Hematopoietic multipotent progenitor cell treated with erythropoietin and hydrocortisone succinate and interleukin-3 and kit ligand, for 6 days (in vitro differentiated cells): ENCODE data around the gene GAPDH.
A peak's percentile ranks its signal among the peaks of the same experiment; 100 is the strongest.
"Not testable (repeated sequence)": the region's sequence is repeated elsewhere in the genome, so short reads cannot be mapped to it uniquely, and the experiment has no call there.

Experiments used
- DNase-seq: peaks from one replicate; pipeline ENCODE4 v3.0.0-alpha.2; 2015

GAPDH gene

DNA sequence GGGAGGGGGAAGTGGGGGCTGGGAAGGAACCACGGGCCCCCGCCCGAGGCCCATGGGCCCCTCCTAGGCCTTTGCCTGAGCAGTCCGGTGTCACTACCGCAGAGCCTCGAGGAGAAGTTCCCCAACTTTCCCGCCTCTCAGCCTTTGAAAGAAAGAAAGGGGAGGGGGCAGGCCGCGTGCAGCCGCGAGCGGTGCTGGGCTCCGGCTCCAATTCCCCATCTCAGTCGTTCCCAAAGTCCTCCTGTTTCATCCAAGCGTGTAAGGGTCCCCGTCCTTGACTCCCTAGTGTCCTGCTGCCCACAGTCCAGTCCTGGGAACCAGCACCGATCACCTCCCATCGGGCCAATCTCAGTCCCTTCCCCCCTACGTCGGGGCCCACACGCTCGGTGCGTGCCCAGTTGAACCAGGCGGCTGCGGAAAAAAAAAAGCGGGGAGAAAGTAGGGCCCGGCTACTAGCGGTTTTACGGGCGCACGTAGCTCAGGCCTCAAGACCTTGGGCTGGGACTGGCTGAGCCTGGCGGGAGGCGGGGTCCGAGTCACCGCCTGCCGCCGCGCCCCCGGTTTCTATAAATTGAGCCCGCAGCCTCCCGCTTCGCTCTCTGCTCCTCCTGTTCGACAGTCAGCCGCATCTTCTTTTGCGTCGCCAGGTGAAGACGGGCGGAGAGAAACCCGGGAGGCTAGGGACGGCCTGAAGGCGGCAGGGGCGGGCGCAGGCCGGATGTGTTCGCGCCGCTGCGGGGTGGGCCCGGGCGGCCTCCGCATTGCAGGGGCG is at the start of gene GAPDH:
GAPDH (plus strand) TSS at position 595 of the 772 bp plus-strand sequence. CDS start 316 bp downstream, outside the sequence.
- DNase-seq, result peak; percentile 99

DNA sequence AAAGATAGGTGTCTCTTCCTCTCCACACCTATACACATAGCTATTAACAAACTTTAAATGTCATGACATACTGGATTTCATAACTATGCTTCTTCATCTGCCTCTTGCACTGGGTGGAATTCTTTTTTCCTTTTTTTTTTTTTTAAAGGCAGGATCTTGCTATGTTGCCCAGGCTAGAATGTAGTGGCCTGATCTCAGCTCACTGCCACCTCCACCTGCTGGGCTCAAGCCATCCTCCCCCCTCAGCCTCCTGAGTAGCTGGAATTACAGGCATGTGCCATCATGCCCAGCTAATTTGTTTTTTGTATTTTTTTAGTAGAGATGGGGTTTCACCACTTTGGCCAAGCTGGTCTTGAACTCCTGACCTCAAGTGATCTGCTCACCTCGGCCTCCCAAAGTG is 46.1 kb upstream of the GAPDH start:
- no peak for DNase-seq

DNA sequence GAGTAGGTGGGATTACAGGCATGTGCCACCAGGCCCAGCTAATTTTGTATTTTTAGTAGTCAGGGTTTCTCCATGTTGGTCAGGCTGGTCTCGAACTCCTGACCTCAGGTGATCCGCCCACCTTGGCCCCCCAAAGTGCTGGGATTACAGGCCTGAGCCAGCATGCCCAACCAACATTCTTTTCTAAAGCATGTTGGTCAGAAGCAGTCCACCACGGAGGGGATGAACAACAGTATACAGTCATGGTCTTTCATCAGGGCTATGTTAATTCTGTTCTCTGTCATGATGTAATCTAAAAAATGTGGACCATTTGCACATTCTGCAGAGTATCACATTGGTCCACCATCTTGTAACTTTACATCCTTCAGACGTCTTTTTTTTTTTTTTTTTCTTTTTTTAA is 44.9 kb upstream of the GAPDH start:
- DNase-seq, result no peak

DNA sequence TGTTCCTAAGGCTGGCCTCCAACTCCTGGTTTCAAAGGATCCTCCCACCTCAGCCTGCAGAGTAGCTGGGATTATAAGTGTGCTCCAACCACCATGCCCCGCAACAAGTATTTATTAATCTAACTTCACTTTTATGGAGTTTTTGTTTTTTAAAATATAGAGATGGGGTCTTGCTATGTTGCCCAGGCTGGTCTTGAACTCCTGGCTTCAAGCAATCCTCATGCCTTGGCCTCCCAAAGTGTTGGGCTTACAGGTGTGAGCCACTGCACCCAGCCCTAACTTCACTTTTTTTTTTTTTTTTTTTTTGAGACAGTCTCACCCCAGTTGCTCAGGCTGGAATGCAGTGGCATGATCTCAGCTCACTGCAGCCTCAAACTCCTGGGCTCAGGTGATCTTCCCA is 43.6 kb upstream of the GAPDH start:
- DNase-seq, result not testable (repeated sequence)

DNA sequence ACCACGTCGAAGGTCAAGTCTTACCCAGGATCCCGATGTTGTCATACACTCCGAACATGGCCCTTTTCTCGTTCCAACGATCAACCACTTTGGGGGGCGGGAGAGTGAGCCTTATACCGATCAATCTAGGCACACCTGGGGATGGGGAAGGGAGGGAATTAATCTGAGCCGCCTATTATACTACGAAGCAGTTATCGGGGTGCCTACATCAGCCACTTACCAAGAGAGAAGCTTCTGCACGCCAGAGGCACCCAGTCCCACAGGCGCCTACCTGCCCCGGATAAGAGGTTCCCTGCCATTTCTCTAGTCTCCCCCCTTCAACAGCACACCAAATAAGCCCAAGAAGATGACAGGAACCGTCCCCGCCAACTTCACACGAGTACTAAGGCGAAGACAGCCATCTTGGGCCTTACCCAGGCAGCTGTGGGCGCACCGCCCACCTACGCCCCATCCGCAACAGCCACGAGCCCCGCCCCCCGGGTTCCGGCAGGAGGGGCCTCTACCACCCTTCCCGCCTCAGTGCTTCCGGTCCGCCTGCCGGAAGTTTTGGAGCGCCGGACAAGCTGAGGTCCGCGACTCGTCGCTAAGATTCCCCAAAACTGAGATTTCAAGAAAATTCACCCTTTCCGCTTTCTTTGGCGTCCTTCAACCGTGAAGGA is 41.4 kb upstream of the GAPDH start, which contains the start of gene MRPL51:
MRPL51 (minus strand) TSS at position 425 of the 659 bp plus-strand sequence; CDS start at position 299, 126 bp downstream.
- DNase-seq, result peak; percentile 98

DNA sequence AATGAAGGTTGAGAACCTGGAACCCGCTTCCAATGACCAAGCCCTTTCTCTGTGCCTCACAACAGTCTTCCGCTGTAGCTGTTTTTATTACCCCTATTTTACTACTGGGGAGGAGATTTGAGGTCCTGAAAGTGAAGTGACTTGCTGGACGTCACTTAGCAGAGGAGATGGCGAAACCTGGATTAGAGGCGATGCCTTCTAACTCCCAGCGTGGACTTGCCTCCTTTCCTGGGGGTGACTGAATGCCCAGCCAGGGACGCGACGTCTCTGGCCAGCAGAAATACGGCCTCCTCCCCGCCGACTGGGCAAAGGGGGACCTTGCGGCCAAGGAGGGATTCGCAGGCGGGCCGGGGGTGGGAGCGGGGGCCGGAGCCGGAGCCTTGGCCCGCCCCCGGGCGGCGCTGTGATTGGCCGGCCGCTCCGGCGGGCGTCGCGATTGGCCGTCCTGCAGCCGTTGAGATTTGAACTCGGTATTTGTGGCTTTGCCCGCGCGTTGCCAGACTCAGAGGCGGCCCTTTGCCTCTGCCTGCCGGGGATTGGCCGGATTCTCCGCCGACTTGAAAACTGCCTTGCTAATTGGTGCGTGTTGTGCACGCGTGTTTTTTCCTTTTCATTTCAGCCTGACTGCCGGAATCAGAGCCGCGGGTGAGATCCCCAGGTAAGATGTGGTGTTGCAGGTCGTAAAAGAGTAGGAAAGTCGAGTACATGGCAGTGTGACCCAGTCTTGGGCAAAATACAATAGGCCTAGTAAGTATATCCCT is 40.6 kb upstream of the GAPDH start, which contains the start of gene NCAPD2:
NCAPD2 (plus strand) TSS at position 606 of the 761 bp plus-strand sequence. CDS start 997 bp downstream, outside the sequence.
- peak; percentile 99 for DNase-seq

DNA sequence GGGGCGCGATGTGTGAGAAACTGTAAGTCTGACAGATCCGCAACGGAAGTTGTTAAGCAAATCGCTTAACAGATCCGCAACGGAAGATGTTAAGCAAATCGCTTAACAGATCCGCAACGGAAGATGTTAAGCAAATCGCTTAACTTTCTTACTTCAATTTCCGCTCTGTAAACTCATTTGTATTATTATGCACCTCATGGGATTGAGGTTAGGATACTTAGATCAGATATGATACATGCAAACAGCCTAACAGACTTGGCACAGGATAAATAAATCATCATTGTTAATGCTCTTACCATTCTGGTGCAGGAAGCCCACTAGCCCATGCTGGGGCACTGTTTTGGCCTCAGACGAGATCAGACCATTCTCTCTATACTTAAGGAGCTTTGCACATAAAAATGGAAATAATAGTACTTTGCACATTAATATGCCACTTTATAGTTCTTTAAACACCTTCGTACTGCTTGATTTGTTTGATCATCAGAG is 40.0 kb upstream of the GAPDH start:
- DNase-seq, result no peak

DNA sequence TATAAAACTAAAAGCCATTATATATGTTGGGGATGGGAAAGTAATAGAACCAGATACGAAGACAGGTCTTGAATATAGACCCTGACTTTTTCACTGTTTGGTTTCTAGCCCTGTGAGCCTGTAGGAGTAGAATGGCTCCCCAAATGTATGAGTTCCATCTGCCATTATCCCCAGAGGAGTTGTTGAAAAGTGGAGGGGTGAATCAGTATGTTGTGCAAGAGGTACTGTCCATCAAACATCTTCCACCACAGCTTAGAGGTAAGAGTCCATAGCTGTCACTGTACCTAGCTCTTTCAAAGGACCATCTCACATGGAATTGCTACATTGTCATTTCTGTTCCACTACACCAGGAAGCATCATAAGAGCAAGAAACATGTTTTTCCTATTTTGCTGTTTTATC is 39.3 kb upstream of the GAPDH start:
- peak; percentile 26 for DNase-seq

DNA sequence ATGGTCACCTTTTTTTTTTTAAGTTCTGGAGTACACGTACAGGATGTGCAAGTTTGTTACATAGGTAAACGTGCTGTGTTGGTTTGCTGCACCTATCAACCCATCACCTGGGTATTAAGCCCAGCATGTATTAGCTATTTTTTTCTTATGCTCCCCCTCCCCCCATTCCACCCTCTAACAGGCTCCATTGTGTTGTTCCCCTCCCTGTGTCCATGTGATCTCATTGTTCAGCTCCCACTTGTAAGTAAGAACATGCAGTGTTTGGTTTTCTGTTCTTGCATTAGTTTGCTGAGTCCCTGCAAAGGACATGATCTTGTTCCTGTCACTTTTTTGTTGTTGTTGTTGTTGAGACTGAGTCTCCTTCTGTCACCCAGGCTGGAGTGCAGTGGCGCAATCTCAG is 37.0 kb upstream of the GAPDH start:
- not testable (repeated sequence) for DNase-seq

DNA sequence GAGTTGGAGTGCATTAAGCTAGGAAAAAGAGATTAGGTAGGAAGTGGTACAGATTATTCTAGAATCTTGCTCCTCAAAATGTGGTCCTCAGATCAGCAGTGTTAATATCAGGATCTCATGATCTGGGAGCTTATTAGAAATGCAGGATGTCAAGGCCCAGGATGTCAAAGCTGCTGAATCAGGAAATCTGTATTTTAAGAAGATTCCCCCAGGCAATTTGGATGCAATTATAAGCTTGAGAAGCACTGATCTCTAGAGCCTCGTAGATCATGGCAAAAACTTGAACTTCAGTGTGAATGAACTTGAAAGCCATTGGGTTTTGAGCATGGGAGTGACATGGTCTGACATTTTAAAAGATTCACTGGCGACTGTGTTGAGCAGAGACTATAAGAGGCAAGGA is 33.9 kb upstream of the GAPDH start:
- no peak for DNase-seq

DNA sequence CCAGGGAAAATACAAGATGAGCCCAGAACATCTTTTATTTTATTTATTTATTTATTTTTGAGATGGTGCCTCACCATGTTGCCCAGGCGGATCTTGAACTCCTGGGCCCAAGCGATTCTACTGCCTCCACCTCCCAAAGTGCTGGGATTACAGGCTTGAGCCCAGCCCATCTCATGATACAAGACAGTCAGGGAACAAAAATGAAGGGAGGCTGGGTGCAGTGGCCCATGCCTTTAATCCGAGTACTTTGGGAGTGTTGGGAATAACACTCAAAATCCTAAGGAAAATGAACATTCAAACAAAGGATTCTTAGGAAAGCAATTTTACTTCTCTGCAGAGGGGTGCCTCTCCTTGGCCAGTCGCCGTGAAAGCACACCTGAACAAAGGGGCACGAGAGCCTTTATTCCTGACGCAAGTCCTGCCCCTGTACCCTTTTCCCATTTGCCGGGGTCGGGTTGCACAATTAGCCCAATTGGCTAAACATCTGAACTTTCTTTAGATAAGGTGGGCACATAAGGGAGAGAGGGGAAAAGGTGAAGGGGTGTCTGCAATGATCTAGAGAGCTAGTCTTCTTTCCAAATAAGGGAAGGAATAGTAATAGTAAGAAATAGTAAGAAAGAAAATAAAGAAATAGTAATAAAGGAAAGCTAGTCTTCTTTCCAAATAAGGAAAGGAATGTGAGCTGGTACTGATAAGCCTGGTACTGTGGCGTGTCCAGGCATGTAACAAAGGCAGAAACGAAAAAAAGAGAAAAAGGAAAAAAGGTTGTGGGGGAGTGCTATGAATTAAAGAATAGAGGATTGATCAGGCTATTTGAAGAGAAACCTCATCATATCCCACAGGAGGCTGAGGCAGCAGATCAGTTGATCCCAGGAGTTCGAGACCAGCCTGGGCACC is 27.0 kb upstream of the GAPDH start:
- DNase-seq, result no peak

DNA sequence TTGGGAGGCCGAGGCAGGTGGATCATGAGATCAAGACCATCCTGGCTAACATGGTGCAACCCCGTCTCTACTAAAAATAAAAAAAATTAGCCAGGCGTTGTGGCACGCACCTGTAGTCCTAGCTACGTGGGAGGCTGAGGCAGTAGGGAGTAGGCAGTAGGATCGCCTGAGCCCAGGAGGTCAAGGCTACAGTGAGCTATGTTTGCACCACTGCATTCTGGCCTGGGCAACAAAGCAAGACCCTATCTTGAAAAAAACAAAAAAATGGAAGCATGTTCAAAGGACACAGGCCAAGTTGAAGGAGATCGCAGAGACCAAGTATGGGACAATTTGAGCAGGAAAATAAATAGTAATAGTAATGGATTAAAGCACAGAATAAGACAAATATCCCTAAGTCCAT is 26.2 kb upstream of the GAPDH start:
- DNase-seq, result no peak

DNA sequence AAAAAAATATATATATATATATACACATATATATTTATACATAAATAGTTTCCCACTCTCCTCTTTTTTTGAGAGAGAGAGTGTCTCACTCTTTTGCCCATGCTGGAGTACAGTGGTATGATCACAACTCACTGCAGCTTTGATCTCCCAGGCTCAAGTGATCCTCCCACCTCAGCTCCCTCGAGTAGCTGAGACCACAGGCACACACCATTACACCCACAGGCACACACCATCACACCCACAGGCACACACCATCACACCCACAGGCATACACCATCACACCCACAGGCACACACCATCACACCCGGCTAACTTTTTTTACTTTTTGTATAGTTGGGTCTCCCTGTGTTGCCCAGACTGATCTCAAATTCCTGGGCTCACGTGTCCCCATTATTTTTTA is 14.1 kb upstream of the GAPDH start:
- DNase-seq, result no peak

DNA sequence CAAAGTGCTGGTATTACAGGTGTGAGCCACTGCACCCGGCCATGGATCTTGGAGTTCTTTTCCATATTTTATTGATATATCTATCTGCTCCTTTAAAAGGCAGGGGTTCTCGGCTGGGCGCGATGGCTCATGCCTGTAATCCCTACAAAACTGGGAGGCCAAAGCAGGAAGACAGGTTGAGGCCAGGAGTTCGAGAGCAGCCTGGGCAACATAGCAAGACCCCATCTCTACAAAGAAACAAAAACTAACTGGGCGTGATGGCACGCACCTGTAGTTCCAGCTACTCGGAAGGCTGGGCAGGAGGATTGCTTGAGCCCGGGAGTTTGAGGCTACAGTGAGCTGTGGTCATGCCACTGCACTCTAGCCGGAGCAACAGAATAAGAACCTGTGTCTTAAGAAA is 12.1 kb upstream of the GAPDH start:
- DNase-seq, result no peak

DNA sequence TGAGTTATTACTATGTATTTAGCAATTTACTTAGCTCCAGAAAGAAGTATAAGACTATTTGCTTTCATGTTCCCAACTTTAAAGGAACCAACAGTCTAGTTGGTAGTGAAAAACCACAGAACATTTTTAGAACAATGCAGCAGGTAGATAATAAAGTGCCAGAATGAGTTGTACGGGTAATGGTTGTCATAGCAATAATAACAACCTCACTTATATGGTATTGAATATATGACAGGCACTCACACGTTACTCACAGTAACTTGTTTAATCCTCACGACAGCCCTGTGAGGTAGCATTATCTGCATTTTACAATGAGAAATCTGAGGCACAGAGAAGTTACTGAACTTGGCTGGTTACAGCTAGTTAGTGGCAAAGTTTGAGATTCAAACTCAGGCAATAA is 10.6 kb upstream of the GAPDH start:
- no peak for DNase-seq

DNA sequence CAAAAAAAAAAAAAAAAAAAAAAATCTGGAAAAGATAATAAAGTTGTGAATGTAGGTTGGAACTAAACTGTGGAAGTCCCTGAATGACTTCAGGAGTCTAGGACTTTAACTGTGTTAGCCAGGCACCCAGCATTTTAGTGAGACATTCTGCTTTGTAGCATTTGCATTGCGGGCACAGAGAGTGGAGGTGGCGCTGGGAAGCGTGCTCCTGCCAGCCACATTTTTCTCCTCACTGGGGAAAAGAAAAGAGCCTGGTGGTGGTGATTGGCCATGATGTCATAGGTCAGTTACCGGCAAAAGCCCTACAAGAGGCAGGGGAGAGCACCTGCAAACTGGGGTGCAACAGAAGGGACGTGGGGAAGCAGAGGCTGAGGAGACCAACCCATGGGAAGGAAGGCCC is 9.7 kb upstream of the GAPDH start:
- DNase-seq, result no peak

DNA sequence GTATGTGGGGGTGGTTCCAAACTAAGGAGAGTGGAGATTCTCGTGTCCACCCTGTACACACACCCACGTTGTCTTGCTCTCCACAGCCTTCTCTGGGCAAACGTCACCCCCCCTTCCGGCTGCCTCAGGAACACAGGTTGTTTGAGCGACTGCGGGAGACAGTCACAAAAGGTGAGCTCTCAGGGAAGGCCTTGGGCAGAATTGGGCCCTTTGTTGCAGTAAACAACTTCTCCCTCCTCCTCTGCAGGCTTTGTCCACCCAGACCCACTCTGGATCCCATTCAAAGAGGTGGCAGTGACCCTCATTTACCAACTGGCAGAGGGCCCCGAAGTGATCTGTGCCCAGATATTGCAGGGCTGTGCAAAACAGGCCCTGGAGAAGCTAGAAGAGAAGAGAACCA is 8.1 kb upstream of the GAPDH start:
- no peak for DNase-seq

DNA sequence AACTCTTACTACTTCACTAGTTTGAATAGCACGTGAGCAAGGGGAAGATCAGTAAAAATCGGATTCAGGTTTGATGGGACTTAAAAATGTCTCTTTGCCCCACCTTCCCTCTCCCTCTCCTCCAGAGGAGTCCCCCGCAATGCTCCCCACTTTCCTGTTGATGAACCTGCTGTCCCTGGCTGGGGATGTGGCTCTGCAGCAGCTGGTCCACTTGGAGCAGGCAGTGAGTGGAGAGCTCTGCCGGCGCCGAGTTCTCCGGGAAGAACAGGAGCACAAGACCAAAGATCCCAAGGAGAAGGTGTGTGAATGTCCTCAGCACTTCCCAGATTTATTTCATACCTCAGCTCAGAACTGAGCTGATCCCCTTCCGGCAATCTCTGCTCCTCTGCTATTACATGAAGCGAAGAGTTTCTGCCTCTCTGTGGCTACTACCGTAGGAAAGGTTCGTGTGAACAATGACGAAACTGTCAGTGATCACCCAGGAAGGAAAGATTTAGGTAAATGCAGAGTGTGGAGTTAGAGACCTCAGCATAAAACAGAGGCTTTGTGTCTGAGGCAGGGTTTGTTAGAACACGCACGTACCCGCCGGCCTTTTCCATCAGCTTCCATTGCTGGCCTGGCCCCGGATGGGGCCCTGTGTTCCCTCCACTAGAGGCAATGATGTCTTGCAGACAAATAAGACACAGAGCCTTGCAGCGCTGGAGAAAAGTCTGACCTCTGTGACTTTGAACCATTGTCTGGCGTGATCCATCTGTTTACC is 7.4 kb upstream of the GAPDH start:
- DNase-seq, result no peak

DNA sequence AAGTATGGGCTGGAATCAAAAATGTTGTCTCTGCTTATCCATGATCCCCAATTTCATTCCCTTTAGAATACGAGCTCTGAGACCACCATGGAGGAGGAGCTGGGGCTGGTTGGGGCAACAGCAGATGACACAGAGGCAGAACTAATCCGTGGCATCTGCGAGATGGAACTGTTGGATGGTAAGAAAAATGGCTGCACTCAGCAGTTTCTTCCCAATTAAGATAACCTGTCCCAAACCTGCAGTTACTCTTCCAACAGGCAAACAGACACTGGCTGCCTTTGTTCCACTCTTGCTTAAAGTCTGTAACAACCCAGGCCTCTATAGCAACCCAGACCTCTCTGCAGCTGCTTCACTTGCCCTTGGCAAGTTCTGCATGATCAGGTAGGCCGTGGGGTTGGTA is 6.6 kb upstream of the GAPDH start:
- no peak for DNase-seq

DNA sequence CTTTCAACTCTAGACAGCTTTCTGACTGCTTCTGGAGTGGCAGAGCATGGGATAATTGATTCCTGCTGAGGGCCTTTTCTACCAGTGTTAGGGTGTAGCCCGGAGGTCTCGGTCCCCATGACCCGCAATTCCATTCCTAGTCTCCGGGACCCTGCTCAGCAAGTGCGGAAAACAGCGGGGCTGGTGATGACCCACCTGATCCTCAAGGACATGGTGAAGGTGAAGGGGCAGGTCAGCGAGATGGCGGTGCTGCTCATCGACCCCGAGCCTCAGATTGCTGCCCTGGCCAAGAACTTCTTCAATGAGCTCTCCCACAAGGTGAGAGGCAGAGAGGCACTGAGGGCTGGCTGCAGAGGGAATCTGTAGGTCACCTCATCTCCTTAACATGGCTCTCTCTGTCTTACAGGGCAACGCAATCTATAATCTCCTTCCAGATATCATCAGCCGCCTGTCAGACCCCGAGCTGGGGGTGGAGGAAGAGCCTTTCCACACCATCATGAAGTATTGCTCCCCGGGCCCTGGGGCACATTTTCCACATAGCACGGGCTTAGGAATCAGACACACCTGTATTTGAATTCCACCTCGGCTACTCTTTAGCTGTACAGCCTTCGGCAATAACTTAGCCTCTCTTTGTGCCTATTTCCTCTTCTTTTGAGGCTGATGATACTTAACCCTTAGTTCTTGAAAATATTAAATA is 5.6 kb upstream of the GAPDH start:
- DNase-seq, result no peak

DNA sequence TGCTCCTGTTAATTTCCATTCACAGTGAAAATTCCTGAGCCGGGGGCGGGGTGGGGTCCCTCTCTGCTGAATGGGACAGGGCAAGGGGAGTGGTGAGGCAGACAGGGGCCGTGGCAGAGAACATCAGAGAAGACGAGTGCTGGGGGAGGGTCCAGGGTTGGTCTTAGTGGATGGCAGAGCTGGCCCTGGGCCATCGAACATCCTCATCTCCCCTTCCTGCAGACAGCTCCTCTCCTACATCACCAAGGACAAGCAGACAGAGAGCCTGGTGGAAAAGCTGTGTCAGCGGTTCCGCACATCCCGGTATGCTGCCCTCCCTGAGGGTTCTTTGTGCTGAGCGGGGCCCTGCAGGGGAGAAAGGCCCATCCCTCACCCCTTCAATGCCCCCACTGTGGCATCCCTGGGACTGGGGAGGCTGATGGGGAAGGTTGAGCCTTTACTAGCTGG is 5.0 kb upstream of the GAPDH start:
- no peak for DNase-seq
